MM.1S (cell line): Measurements from ENCODE around the gene PCYT2.

Experiments used
- DNase-seq: peaks from one replicate; pipeline ENCODE4 v3.0.0-alpha.2; 2015
- H2AFZ ChIP-seq: fragments of 300-600 bp; sonication (generic); 2 replicates; pipeline ENCODE4 v1.6.0; 2016; ENCODE audit warnings: antibody characterized with exemption, low read length
- H3F3A ChIP-seq: fragments of 300-600 bp; sonication (generic); 2 replicates; pipeline ENCODE4 v1.6.1; 2016; ENCODE audit warnings: mild to moderate bottlenecking, antibody characterized with exemption, low read length, moderate library complexity, mixed read lengths; ENCODE audit not compliant: insufficient read depth
- H3K27ac ChIP-seq: fragments of 300-600 bp; sonication (generic); 2 replicates; pipeline ENCODE4 v1.5.1; 2016; ENCODE audit warnings: mild to moderate bottlenecking, low read length
- H3K27me3 ChIP-seq: fragments of 300-600 bp; sonication (generic); replicated peaks from 2 replicates; pipeline ENCODE4 v1.6.0; 2016; ENCODE audit warnings: low read length; ENCODE audit not compliant: insufficient read depth
- H3K36me3 ChIP-seq: fragments of 300-600 bp; sonication (generic); replicated peaks from 2 replicates; pipeline ENCODE4 v1.6.1; 2016; ENCODE audit warnings: mild to moderate bottlenecking, low read length, mixed read lengths; ENCODE audit not compliant: insufficient read depth
- H3K4me1 ChIP-seq: fragments of 300-600 bp; sonication (generic); 2 replicates; pipeline ENCODE4 v1.6.1; 2016; ENCODE audit warnings: low read length, mixed read lengths
- H3K4me2 ChIP-seq: fragments of 300-600 bp; sonication (generic); 2 replicates; pipeline ENCODE4 v1.6.0; 2016; ENCODE audit warnings: low read depth, low read length
- H3K4me3 ChIP-seq: fragments of 300-600 bp; sonication (generic); 2 replicates; pipeline ENCODE4 v1.5.1; 2016; ENCODE audit warnings: low read length, mixed read lengths
- H3K79me2 ChIP-seq: fragments of 300-600 bp; sonication (generic); 2 replicates; pipeline ENCODE4 v1.6.1; 2016; ENCODE audit warnings: mixed run types, low read length, mixed read lengths
- H3K9ac ChIP-seq: fragments of 300-600 bp; sonication (generic); 2 replicates; pipeline ENCODE4 v1.6.1; 2016; ENCODE audit warnings: low read length, mixed read lengths
- H3K9me2 ChIP-seq: fragments of 300-600 bp; sonication (generic); replicated peaks from 2 replicates; pipeline ENCODE4 v1.6.1; 2016; ENCODE audit warnings: mild to moderate bottlenecking, low read length, mixed read lengths; ENCODE audit not compliant: insufficient read depth
- H3K9me3 ChIP-seq: fragments of 300-600 bp; sonication (generic); replicated peaks from 2 replicates; pipeline ENCODE4 v1.6.1; 2016; ENCODE audit warnings: mild to moderate bottlenecking, low read length, mixed read lengths; ENCODE audit not compliant: insufficient read depth
- H4K20me1 ChIP-seq: fragments of 300-600 bp; sonication (generic); 2 replicates; pipeline ENCODE4 v1.6.1; 2016; ENCODE audit warnings: mild to moderate bottlenecking, low read length, moderate library complexity, mixed read lengths; ENCODE audit not compliant: insufficient read depth
- EZH2 ChIP-seq: fragments of 300-600 bp; sonication (generic); optimal IDR thresholded peaks from 2 replicates; pipeline ENCODE3; 2017; ENCODE audit warnings: low read depth, mild to moderate bottlenecking, antibody characterized with exemption, low read length, mixed read lengths
- EZH2phosphoT487 ChIP-seq: fragments of 300-600 bp; sonication (generic); IDR thresholded peaks from 2 replicates; pipeline ENCODE4 v1.6.1; 2018; ENCODE audit warnings: antibody characterized with exemption, low read length
- TF ChIP-seq, protein P1 (sequence below): fragments of 300-600 bp; sonication (generic); IDR thresholded peaks from 2 replicates; pipeline ENCODE4 v1.5.1; 2016; ENCODE audit warnings: antibody characterized with exemption, low read length, mixed read lengths

PCYT2 gene

GRCh38 chr17:81854974-81855774, 56.0 kb downstream of the PCYT2 start:
- no peaks in the 10 kb centered on the region for H3K9me2 ChIP-seq
- H3K4me1 ChIP-seq = peaks cover 11% of the 10 kb centered on the region
- H3K9ac ChIP-seq = no peak overlapping the region
- peaks cover 88% of the 10 kb centered on the region for H3K79me2 ChIP-seq
- no peak overlapping the region for H2AFZ ChIP-seq
- H3K4me3 ChIP-seq = no peak overlapping the region
- TF ChIP-seq EZH2 (no peak), EZH2phosphoT487 (no peak)
- TF ChIP-seq, protein P1, sequence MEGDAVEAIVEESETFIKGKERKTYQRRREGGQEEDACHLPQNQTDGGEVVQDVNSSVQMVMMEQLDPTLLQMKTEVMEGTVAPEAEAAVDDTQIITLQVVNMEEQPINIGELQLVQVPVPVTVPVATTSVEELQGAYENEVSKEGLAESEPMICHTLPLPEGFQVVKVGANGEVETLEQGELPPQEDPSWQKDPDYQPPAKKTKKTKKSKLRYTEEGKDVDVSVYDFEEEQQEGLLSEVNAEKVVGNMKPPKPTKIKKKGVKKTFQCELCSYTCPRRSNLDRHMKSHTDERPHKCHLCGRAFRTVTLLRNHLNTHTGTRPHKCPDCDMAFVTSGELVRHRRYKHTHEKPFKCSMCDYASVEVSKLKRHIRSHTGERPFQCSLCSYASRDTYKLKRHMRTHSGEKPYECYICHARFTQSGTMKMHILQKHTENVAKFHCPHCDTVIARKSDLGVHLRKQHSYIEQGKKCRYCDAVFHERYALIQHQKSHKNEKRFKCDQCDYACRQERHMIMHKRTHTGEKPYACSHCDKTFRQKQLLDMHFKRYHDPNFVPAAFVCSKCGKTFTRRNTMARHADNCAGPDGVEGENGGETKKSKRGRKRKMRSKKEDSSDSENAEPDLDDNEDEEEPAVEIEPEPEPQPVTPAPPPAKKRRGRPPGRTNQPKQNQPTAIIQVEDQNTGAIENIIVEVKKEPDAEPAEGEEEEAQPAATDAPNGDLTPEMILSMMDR = no peak
- no peak overlapping the region for H3K4me2 ChIP-seq
- DNase-seq = peak; percentile 5
- no peak overlapping the region for H3K27ac ChIP-seq
- peaks cover 3% of the 10 kb centered on the region; the same call in 1 of the 2 replicates for H4K20me1 ChIP-seq
- H3F3A ChIP-seq = peaks cover 4% of the 10 kb centered on the region; the same call in 1 of the 2 replicates
- no peaks in the 10 kb centered on the region for H3K9me3 ChIP-seq
- peaks cover 22% of the 10 kb centered on the region for H3K36me3 ChIP-seq
- H3K27me3 ChIP-seq = no peaks in the 10 kb centered on the region

- H3K4me3 ChIP-seq = no peak overlapping the region
- H3K9me2 ChIP-seq = no peaks in the 10 kb centered on the region
- no peak overlapping the region for H3K27ac ChIP-seq
- H3K36me3 ChIP-seq = peaks cover 21% of the 10 kb centered on the region
- H4K20me1 ChIP-seq = no peaks in the 10 kb centered on the region
- H3K9ac ChIP-seq = no peak overlapping the region
- peaks cover 60% of the 10 kb centered on the region for H3K79me2 ChIP-seq
- no peaks in the 10 kb centered on the region for H3K9me3 ChIP-seq
- peak; percentile 2 for DNase-seq
- no peaks in the 10 kb centered on the region for H3K27me3 ChIP-seq
- TF ChIP-seq EZH2 = no peak
- no peak for TF ChIP-seq EZH2phosphoT487
- TF ChIP-seq, protein P1 = no peak
- no peak overlapping the region for H3K4me2 ChIP-seq
- peaks cover 6% of the 10 kb centered on the region; the same call in 1 of the 2 replicates for H3F3A ChIP-seq
- H3K4me1 ChIP-seq = no peaks in the 10 kb centered on the region
- no peak overlapping the region for H2AFZ ChIP-seq
Measured at GRCh38 chr17:81852237-81852636, 59.0 kb downstream of the PCYT2 start.

GRCh38 chr17:81851423-81851822, 59.8 kb downstream of the PCYT2 start:
- H3F3A ChIP-seq = peaks cover 10% of the 10 kb centered on the region; the same call in 1 of the 2 replicates
- no peaks in the 10 kb centered on the region for H3K9me2 ChIP-seq
- H3K4me3 ChIP-seq = no peak overlapping the region
- no peak overlapping the region for H3K9ac ChIP-seq
- no peak overlapping the region for H3K4me2 ChIP-seq
- no peaks in the 10 kb centered on the region for H3K9me3 ChIP-seq
- TF ChIP-seq EZH2 = no peak
- TF ChIP-seq, protein P1 = no peak
- TF ChIP-seq EZH2phosphoT487 = no peak
- H3K36me3 ChIP-seq = peaks cover 23% of the 10 kb centered on the region
- no peaks in the 10 kb centered on the region for H4K20me1 ChIP-seq
- no peak overlapping the region for H2AFZ ChIP-seq
- peaks cover 56% of the 10 kb centered on the region for H3K79me2 ChIP-seq
- DNase-seq = no peak
- no peaks in the 10 kb centered on the region for H3K27me3 ChIP-seq
- H3K27ac ChIP-seq = no peak overlapping the region
- H3K4me1 ChIP-seq = no peaks in the 10 kb centered on the region
